SK-MEL-5 (cell line): ENCODE measurements around the gene VGLL4. TPM values are rescaled to one million over a fixed set of nuclear protein-coding genes. Genes with fewer than 3 reads are reported as not detected.

Source experiments
- DNase-seq: peaks from one replicate; pipeline ENCODE4 v3.0.0-alpha.2; 2016; ENCODE audit warnings: low read depth, low spot score
- in situ Hi-C: cut with HindIII; loops from 2 replicates; pipeline ENCODE4 v1.10.0; 2016; ENCODE audit warnings: low sequenced_read_pairs, high pct_unique_total_duplicates, low pct_unique_long_range_greater_than_20kb
- total RNA-seq: library from RNA; depleted of rRNA; stranded (reverse); fragments of >200 nt; shearing (Covaris generic); gene quantifications from 2 replicates; pipeline ENCODE4 v1.2.3, GENCODE V29; 2014

The VGLL4 gene
- total RNA-seq, 1 experiment from 2014 or later = 104 TPM

DNA sequence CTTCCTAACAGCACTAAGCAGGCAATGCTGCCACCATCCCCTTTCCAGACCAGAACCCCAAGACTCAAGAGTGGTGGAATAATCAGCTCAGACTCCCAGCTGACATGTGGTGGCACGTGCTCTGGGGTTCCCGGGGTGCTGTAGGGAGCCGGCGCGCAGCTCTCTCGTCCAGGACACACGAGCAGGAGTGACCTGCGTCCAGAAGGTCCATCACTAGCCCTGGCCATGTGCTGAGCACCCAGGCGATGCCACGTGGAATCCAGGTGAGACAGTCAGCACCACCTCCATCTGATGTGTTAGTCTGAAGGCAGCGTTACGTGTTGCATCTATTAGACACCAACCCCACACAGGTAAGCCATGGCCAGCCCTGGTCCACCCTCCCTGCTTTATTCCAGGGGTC lies 78.2 kb downstream of the VGLL4 start:
- no peak for DNase-seq
- in situ Hi-C loops = no loop called here

DNA sequence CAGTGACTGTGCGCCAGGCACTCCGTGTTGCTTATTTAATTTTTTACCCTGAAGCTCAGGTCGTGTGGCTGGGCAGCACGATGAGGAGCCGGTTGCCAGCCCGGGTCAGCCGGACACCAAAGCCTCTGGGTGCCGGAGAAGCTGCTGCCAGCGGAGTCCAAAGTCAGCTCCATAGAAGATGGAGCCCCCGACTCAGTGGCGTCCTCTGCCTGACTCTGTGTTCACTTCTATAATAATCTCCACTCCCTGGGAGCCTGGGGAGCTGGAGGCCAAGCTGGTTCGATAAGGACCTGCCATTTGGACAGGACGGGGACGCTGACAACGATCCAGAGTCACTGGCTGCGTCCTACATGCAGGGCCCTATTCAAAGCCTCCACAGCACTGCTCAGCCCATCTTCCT lies 78.6 kb downstream of the VGLL4 start:
- in situ Hi-C loops = no loop called here
- DNase-seq = no peak

DNA sequence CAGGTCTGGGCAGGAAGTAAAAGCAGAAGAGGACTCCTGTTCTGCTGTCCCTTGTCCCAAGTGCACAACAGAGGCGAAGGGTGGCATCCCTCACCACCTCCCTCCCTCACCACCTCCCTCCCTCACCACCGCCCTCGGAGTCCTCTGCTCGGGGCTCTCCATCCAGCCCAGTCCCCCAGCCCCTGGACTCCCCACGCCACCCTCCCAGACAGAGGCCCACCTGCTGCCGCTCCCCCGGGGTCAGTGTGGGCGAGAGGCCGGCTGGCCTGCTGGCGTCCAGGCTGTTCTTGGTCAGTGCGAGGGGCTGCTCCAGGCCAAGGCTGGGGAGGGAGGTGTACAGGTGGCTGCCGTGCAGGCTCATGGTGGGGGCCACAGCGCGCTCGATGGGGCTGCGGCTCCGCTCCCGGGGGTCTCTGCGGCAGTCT lies 79.1 kb downstream of the VGLL4 start:
- no peak for DNase-seq
- in situ Hi-C loops = no loop called here

DNA sequence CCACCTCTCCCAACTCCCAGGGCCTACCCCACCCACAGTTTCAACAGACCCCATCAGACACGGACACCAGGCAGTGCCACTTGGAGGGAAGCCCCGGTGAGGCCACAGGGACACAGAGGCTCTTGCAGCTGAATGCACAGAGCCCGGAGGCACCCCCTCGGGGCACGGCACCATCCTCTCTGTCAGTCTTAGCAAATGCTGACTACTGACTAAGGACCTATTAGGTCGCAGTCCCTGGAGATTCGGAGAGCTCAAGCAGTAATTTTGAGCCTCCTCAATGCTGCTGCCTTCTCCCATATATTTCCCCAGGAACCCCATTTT lies 79.9 kb downstream of the VGLL4 start:
- in situ Hi-C loops = no loop called here

DNA sequence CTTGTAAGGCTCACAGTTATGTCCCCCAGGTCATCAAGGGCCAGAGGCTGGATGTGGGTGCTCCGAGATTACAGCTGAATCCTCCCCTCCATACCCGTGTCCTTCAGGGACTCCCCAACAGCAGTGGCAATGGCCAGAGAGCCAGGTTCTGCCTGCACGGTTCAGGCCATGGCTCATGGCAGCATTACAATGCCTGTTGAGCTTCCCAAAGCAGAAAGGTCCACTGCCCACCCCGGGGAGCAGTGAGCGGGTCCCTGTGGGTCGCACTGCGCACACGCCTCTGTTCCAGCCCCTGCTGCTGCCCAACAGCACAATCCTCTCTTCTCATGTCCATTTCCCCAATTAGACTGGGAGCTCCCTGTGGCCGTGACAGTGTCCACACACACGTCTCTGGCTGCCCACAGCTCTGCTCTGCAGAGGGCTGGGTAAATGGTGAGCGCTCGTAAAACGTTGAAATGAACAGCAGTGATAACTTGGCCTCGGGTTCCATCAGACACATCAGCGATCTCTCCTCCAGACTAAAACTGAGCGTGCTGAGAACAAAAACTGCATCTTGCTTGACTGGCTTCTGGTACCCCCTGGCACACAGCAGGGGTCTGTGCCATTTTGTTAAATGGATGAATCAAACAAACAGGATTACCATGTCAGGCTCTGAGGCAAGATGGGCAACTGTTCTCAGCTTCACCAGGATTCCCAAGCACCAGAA lies 80.4 kb downstream of the VGLL4 start:
- in situ Hi-C loops = no loop called here
- no peak for DNase-seq

More for the DNA sequence above, 79.9 kb downstream of the VGLL4 start:
- DNase-seq = no peak

DNA sequence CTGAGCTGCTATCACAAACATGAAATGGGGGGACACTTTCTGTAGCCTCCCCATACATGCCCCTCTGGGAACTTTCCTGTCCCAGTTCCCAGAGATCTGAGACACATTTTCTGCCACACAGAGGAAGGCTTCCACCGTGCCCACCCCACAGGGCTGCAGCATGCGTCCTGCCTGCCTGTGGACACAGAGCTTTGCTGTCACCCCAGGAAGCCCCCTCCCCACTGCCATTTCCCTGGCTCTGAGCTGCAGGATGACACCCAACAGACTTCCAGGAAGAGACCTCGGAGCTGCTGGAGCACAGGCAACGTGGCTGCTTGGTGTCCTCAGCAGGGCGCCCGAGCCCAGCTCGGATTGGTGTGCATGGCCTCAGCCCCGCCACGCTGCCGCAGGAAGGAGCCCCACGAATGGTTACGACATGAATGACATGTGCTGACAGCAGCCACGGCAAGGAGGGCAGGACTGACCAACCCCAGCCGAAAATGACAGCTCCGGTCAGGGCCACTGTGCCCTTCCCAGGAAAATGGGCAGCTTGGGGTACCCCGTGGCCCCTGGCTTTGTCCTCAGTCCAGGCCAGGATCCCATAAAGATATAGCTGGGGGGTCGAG lies 81.3 kb downstream of the VGLL4 start:
- no peak for DNase-seq
- in situ Hi-C loops = no loop called here

DNA sequence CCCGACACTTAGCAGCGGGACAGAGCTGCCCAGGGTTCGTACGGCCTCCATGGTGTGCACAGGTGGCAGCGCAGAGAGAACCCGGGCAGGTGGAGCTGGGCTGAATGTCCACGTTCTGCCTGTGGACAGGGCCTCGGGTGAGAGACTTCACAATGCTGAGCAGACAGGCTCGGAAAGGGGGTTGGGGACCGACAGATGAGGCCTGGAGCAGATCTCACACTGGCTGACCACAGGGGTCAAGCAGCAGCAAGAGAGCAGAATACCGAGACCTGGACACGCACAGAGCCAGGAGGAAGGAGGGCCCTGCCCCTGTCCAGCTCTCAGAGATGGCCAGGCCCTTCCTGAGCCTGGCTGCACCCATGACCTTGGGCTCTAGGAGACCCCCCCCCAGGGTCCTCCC lies 83.0 kb downstream of the VGLL4 start:
- no peak for DNase-seq
- in situ Hi-C loops = no loop called here

DNA sequence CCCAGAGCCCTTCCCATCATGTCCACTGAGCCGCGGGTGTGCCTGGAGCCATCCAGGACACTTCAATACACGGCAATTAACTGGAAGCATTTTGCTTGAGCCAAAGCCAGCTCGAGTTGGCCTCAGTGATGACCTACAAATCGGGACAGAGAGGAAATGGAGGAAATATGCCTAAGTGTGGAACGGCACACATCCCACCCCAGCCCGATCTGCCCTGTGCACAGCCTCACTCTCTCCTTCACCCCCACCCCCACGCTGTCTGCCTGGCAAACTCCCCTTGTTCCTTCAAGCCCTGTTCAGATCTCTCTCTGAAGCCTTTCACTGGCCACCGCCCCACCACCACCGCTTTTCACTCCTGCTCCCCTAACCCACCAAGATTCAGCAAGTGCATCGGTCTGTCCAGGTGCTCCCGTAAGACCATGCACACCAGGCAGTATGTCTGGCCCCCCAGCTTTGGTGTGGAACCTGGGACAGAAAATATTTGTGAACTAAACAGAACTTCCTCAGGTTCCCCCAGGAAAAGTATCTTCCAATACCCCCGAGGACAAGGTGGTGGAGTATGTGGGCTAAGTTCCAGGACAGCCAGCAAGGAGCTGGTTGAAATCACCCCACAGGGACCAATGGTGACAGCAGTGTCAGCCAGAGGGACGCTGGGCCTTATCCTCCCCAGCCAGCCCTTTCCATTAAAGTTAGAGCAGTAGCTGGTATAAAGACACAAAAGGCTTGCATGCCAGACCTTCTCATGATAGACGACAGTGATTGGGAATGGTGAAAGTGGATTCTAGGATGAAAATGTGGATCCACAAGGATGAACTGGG lies 83.7 kb downstream of the VGLL4 start:
- no peak for DNase-seq
- in situ Hi-C loops = no loop called here

DNA sequence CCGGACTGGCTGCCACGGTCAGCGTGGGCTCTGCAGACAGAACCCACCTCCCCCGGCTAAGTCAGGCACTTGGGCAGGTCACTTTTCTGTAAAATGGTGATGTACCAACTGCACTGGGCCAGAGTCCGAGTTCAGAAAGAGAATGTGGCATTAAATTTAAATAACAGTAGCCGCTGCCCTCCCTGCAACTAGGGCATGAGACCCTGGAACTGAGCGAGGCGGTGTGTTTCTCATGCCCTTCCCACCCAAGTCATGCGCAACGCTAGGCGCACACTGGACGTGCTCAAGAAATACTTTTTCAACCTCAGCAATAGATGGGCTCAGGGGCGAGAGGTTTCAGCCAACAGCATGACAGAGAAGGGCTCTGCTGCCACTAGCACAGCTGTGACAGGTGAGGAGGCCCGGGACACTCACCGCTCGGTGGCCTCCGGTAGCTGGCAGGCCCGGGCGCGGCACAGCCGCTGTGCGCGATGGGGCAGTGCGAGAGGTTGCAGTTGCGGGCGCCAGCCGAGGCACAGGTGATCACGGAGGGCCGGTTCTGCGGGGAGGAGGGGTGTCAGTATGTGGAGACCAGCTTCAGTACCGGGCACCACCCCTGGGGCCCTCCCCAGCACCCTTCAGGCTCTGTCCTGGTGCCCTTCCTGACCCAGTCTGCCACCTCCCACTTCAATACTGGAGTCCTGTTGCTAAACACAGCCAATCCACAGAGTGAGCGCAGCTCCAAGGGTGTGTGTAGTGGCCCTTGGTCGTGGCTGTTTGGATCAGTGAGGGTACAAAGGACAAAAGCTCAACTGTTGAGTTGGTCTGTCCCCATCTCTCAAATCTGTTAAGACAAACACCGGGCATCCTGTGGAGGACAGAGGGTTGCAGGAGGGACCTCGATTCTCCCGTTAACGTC lies 84.5 kb downstream of the VGLL4 start:
- no peak for DNase-seq
- in situ Hi-C loops = no loop called here

DNA sequence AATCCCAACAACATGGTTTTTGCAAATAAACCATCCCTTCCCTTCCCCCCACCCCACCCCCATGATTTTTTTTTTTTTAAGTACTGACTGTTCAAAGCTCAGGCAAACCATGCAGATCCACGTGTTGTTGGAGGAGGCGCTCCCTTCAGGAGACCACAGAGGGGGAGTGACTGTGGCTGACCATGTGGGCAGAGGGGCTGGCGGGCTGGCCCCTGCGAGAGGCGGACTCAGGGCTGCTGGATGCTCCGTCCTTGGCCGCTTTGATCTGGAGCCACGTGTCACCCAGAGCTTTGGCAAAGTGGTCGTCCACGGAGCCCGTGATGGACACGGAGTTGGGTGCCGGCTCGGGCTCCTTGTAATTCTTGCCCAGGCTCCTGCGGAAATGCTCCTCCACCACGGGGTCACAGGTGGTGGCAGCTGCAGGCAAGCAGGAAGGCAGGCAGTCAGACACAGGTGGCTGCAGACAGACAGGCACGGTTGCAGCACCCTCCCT lies 85.3 kb downstream of the VGLL4 start:
- DNase-seq = no peak
- in situ Hi-C loops = no loop called here

DNA sequence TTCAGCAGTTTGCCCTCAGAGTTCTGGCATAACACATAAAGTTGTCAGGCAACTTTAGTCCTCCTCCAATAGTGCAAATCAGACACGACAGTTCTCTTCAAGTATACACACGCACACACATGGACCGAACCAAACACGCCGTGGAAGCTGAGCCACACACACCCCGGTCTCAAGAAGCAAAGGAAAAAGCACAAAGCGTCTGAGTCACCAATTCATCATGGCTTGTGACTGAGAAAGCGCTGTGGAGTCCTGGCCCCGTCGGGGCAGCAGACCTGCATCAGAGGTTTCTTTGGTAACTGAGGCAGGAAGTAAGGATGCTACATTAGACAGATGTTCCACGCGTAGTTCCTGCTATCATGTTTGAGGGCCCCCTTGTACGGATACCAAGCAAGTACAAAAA lies 85.7 kb downstream of the VGLL4 start:
- DNase-seq = no peak
- in situ Hi-C loops = no loop called here

DNA sequence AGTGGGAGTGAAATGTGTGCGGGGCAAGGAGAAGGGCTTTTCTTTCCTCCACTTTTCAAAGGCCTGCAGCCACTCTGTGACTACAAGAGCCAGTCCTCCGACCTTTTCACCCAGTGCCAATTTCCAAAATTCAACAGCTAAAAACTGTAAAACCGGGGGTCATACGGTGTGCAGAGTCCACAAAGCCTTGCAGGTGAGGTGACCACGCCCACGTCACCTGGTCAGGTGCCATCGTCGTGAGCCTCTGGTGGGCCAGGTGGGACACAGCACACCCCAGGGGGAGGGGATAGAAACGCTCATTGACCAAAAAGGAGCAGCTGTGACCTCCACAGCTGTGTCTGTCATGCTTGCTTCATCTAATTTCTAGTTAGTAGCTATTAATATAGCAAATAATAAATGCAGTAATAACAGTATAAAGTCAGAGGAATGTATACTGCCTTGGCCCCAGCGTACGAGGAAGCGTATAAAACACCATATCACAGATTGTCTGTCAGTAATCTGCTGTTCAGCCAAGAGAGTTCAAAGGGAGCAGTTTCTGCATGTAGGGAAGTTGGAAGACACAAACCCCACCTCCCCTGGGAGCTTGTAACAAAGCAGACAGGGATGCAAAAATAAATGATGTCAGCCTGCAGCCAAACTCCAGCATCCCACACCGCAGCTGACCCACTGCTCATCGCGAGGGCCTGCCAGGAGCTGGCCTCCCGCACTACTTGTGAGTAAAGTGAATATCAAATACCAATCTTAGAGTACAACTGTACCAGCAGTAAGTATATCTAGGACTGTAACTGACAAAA lies 86.7 kb downstream of the VGLL4 start:
- in situ Hi-C loops = no loop called here
- DNase-seq = no peak

DNA sequence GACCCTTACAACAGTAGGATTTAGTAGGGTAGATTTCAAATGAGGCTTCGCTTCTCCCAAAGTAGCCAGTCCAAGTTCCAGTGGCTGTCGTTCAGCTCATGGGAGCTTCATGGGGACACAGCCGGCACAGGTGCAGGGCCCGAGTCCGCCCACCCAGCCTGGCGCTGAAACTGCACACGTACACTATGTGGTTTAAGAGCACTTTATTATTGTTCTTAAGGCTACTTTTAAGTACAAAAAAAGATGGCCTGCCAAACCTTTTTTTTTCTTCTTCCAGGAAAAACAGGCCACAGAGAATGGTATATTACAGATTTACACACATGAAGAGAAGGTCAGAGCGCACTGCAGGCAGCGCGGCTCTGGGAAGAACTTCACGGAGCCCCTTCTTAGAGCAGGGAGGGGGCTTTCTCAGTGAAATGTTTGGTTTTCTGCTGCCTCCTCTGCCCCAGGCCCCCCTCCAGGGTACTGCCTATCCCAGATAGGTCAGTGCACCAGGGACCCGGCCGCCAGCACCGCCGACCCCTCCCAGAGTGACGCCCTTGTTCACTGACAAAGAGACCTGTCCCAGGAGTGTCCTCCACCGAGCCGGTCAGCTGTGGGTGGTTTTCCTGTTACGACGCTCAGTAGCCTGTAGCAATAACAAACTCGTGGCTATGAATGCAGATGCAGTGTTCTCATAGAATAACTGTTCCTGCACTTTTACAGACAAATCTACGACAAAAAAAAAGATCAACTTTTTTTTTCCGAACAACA lies 87.7 kb downstream of the VGLL4 start:
- DNase-seq = no peak
- in situ Hi-C loops = no loop called here

DNA sequence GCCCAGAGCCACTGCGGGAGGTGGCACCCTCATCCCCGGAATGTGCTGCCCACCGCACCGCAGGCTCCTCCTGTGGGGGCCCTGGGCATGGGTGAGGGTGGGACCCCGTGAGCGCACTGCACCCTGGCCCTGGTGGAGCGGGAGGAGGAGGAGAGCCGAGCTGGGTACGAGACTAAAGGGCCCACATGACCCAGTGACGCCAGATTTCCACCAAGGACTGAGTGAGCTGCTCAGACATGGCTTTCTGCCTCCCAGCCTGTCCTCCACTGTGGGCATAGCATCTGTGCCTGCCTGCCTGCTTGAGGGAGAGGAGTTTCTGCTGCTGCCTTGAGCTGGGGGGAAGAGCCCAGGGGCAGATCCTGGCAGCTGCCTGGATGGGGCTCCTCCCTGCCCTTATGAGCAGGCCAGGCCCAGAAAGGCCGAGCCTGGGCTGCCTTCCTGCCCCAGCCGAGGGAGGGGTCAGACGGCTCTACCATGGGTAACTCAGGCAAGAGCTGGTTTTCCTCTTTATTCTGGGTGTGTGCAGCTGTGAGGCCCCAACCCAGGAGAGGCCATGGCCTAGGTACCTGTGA lies 88.4 kb downstream of the VGLL4 start:
- in situ Hi-C loops = no loop called here
- DNase-seq = no peak

DNA sequence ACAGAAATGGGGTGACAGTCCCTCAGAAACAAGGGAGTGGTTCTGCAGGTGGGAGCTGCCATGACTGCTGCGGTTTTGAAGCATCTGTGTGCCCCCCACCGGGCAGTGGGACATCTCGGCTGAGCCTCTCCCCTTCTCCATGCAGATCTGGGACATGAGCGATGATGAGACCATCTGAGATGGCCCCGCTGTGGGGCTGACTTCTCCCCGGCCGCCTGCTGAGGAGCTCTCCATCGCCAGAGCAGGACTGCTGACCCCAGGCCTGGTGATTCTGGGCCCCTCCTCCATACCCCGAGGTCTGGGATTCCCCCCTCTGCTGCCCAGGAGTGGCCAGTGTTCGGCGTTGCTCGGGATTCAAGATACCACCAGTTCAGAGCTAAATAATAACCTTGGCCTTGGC lies 89.0 kb downstream of the VGLL4 start:
- no peak for DNase-seq
- in situ Hi-C loops = no loop called here

DNA sequence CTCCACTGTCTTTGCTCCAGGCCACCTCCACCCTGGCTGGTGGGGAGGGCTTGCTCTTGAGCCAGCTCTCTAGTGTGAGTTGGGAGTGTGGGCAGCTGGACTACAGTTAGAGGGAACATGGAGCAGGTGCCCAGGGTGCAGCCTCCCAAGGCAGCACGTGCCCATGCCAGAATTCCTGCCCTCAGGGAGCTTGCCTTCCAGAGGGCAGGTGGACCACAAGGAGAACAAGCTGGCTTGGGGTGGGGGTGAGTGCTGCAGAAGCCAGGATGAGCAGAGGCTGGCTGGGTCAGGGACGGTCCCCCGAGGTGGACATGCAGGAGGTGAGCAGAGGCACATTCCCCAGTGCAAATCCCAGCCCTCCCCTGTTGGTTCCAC lies 89.5 kb downstream of the VGLL4 start:
- DNase-seq = no peak
- in situ Hi-C loops = no loop called here
